ENCODE results near the gene UPF1. TPM values are rescaled to one million over a fixed set of nuclear protein-coding genes. Genes with fewer than 3 reads are reported as not detected.
A peak's percentile ranks its signal among the peaks of the same experiment; 100 is the strongest.

UPF1 gene
- total and polyA plus RNA-seq, 2 of the 13 experiments (the other 11 are each of a cell fraction or from before 2014, with no cell fraction given), result 16.9 to 41.8 TPM

DNA sequence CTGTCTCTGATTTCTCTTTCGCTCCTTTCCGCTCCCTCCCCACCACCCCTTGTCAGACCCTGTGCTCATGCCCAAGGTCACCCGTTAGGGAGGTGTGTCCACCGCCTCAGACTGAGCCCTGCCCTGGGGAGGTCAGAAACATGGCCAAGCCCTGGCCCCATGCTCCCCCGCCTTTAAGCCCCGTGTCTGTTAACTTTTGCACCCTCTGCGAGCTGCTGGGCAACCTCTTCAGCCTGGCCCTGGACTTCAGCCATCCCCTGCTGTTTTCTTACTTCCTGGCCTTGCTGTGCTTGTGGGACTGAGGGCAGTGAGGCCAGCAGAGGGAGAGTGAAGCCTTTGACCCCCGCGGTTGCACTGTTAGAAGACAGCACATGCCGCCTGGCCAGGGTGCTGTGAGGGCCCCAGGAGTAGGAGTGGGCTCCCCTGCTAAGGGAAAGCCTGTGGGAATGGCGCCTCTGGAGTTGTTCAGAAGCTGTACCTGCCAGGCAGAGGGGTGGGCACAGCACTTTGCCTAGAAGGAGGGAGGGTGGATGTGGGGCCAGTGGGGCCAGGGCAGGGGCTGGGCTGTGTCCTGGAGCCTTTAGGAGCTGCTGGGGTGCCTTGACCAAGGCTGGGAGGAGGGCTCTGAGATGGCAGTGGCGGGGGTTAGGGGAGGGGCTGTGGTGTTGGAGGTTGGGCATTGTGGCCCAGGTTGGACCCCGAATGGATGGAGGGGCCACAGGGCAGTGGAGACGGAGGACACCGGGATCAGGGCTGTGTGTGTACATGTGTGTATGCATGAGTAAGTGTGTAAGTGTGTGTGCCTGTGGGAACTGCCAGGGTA is 7.9 kb downstream of the UPF1 start (continued):
- TF ChIP-seq ZNF83 (CRISPR knock-in tag; IDR thresholded peaks at IDR 0.05; ENCODE audit: borderline replicate concordance) (peak; percentile 77; the same call in 1 of the 2 replicates), HNRNPUL1 (IDR thresholded peaks at IDR 0.05; ENCODE audit: low read depth, low read length) (no peak), ZFYVE20 (CRISPR knock-in tag; IDR thresholded peaks at IDR 0.05; ENCODE audit: borderline replicate concordance, low read depth) (no peak), ZBTB20 (CRISPR knock-in tag; IDR thresholded peaks at IDR 0.05; ENCODE audit: borderline replicate concordance, low read depth) (peak; percentile 58; the same call in 1 of the 2 replicates), ADNP (CRISPR knock-in tag; IDR thresholded peaks at IDR 0.05) (no peak), ZNF773 (CRISPR knock-in tag; IDR thresholded peaks at IDR 0.05; ENCODE audit: borderline replicate concordance) (no peak), ZNF253 (CRISPR knock-in tag; IDR thresholded peaks at IDR 0.05; ENCODE audit: borderline replicate concordance) (no peak), IKZF4 (CRISPR knock-in tag; IDR thresholded peaks at IDR 0.05; ENCODE audit: borderline replicate concordance, low read depth, not compliant biosample characterization) (no peak), KLF9 (CRISPR knock-in tag; IDR thresholded peaks at IDR 0.05; ENCODE audit: low read depth) (no peak; the same call in 1 of the 2 replicates), ZNF484 (CRISPR knock-in tag; IDR thresholded peaks at IDR 0.05; ENCODE audit: borderline replicate concordance, low read depth) (no peak)
- TF ChIP-seq, protein P1, sequence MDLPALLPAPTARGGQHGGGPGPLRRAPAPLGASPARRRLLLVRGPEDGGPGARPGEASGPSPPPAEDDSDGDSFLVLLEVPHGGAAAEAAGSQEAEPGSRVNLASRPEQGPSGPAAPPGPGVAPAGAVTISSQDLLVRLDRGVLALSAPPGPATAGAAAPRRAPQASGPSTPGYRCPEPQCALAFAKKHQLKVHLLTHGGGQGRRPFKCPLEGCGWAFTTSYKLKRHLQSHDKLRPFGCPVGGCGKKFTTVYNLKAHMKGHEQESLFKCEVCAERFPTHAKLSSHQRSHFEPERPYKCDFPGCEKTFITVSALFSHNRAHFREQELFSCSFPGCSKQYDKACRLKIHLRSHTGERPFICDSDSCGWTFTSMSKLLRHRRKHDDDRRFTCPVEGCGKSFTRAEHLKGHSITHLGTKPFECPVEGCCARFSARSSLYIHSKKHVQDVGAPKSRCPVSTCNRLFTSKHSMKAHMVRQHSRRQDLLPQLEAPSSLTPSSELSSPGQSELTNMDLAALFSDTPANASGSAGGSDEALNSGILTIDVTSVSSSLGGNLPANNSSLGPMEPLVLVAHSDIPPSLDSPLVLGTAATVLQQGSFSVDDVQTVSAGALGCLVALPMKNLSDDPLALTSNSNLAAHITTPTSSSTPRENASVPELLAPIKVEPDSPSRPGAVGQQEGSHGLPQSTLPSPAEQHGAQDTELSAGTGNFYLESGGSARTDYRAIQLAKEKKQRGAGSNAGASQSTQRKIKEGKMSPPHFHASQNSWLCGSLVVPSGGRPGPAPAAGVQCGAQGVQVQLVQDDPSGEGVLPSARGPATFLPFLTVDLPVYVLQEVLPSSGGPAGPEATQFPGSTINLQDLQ (CRISPR knock-in tag; IDR thresholded peaks at IDR 0.05), result no peak
- TF ChIP-seq, protein P2, sequence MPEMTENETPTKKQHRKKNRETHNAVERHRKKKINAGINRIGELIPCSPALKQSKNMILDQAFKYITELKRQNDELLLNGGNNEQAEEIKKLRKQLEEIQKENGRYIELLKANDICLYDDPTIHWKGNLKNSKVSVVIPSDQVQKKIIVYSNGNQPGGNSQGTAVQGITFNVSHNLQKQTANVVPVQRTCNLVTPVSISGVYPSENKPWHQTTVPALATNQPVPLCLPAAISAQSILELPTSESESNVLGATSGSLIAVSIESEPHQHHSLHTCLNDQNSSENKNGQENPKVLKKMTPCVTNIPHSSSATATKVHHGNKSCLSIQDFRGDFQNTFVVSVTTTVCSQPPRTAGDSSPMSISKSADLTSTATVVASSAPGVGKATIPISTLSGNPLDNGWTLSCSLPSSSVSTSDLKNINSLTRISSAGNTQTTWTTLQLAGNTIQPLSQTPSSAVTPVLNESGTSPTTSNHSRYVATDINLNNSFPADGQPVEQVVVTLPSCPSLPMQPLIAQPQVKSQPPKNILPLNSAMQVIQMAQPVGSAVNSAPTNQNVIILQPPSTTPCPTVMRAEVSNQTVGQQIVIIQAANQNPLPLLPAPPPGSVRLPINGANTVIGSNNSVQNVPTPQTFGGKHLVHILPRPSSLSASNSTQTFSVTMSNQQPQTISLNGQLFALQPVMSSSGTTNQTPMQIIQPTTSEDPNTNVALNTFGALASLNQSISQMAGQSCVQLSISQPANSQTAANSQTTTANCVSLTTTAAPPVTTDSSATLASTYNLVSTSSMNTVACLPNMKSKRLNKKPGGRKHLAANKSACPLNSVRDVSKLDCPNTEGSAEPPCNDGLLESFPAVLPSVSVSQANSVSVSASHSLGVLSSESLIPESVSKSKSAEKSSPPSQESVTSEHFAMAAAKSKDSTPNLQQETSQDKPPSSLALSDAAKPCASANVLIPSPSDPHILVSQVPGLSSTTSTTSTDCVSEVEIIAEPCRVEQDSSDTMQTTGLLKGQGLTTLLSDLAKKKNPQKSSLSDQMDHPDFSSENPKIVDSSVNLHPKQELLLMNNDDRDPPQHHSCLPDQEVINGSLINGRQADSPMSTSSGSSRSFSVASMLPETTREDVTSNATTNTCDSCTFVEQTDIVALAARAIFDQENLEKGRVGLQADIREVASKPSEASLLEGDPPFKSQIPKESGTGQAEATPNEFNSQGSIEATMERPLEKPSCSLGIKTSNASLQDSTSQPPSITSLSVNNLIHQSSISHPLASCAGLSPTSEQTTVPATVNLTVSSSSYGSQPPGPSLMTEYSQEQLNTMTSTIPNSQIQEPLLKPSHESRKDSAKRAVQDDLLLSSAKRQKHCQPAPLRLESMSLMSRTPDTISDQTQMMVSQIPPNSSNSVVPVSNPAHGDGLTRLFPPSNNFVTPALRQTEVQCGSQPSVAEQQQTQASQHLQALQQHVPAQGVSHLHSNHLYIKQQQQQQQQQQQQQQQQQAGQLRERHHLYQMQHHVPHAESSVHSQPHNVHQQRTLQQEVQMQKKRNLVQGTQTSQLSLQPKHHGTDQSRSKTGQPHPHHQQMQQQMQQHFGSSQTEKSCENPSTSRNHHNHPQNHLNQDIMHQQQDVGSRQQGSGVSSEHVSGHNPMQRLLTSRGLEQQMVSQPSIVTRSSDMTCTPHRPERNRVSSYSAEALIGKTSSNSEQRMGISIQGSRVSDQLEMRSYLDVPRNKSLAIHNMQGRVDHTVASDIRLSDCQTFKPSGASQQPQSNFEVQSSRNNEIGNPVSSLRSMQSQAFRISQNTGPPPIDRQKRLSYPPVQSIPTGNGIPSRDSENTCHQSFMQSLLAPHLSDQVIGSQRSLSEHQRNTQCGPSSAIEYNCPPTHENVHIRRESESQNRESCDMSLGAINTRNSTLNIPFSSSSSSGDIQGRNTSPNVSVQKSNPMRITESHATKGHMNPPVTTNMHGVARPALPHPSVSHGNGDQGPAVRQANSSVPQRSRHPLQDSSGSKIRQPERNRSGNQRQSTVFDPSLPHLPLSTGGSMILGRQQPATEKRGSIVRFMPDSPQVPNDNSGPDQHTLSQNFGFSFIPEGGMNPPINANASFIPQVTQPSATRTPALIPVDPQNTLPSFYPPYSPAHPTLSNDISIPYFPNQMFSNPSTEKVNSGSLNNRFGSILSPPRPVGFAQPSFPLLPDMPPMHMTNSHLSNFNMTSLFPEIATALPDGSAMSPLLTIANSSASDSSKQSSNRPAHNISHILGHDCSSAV (CRISPR knock-in tag; IDR thresholded peaks at IDR 0.05; ENCODE audit: borderline replicate concordance), result no peak
- TF ChIP-seq, protein P3, sequence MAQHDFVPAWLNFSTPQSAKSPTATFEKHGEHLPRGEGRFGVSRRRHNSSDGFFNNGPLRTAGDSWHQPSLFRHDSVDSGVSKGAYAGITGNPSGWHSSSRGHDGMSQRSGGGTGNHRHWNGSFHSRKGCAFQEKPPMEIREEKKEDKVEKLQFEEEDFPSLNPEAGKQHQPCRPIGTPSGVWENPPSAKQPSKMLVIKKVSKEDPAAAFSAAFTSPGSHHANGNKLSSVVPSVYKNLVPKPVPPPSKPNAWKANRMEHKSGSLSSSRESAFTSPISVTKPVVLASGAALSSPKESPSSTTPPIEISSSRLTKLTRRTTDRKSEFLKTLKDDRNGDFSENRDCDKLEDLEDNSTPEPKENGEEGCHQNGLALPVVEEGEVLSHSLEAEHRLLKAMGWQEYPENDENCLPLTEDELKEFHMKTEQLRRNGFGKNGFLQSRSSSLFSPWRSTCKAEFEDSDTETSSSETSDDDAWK (CRISPR knock-in tag; IDR thresholded peaks at IDR 0.05), result no peak
- TF ChIP-seq, protein P4, sequence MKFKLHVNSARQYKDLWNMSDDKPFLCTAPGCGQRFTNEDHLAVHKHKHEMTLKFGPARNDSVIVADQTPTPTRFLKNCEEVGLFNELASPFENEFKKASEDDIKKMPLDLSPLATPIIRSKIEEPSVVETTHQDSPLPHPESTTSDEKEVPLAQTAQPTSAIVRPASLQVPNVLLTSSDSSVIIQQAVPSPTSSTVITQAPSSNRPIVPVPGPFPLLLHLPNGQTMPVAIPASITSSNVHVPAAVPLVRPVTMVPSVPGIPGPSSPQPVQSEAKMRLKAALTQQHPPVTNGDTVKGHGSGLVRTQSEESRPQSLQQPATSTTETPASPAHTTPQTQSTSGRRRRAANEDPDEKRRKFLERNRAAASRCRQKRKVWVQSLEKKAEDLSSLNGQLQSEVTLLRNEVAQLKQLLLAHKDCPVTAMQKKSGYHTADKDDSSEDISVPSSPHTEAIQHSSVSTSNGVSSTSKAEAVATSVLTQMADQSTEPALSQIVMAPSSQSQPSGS (CRISPR knock-in tag; IDR thresholded peaks at IDR 0.05), result peak; percentile 74; the same call in 1 of the 2 replicates

All from HepG2 (cell line).